ENCODE measurements around the gene UROC1.

DNA sequence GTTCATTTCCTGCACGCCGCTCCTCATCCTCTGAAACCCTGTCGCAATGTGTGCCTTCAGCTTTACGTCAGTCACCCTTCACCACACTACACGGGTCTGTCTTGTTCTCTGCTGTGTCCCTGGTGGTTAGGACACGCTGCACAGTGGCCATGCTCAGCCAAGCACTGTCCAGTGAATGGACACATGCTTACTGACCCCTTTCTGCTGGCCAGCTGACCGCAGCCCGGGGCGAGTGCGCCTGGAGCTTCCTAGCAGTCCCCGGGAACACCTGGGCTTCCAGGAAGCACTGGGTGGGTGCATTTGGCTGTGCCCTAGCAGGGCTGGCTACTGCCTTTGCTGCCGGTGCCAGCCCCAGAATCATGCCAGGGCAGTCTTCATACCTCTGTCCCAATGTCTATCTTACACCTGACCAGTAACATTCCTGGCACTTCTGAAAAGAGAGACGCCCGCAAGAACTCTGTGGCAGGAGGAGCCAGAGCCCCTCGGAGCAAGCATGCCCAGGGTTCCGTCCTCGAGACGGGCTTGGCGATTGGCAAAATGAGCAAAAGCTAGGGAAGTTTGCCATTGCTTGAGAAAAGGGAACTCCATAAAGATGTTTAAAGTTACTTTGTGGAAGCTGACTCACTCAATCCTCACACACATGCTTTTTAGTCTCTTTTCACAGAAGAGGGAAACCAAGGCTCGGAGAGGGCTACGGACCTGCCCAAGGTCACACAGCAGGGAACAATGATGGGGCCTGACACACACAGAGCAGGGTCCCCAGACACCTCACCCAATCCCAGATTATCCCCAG, 26.2 kb downstream of the UROC1 start:
- TF ChIP-seq, protein P1, sequence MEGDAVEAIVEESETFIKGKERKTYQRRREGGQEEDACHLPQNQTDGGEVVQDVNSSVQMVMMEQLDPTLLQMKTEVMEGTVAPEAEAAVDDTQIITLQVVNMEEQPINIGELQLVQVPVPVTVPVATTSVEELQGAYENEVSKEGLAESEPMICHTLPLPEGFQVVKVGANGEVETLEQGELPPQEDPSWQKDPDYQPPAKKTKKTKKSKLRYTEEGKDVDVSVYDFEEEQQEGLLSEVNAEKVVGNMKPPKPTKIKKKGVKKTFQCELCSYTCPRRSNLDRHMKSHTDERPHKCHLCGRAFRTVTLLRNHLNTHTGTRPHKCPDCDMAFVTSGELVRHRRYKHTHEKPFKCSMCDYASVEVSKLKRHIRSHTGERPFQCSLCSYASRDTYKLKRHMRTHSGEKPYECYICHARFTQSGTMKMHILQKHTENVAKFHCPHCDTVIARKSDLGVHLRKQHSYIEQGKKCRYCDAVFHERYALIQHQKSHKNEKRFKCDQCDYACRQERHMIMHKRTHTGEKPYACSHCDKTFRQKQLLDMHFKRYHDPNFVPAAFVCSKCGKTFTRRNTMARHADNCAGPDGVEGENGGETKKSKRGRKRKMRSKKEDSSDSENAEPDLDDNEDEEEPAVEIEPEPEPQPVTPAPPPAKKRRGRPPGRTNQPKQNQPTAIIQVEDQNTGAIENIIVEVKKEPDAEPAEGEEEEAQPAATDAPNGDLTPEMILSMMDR (IDR thresholded peaks at IDR 0.05; ENCODE audit: low read length): no peak
- TF ChIP-seq EZH2phosphoT487 (IDR thresholded peaks at IDR 0.05; ENCODE audit: low read length): no peak
